GDM1 (cell line): Measurements from ENCODE around the gene APOBEC3G.
"Not testable (repeated sequence)": the region's sequence is repeated elsewhere in the genome, so short reads cannot be mapped to it uniquely, and the experiment has no call there.

Experiments
- DNase-seq: peaks from one replicate; lab custom pipeline; 2025; lab: John Stamatoyannopoulos, UW

Gene APOBEC3G

GRCh38 chr22:39077026-39077840 is at the start of gene APOBEC3G:
TSS of gene APOBEC3G (plus strand) at chr22:39077275. CDS start at chr22:39077362, 87 bp downstream.
- peak; percentile 62 for DNase-seq

GRCh38 chr22:39027717-39028116 is 49.4 kb upstream of the APOBEC3G start:
- DNase-seq, result no peak

- DNase-seq, result no peak
Measured at GRCh38 chr22:39028281-39028680, 48.8 kb upstream of the APOBEC3G start.

GRCh38 chr22:39029227-39029626 is 47.8 kb upstream of the APOBEC3G start:
- no peak for DNase-seq

GRCh38 chr22:39030705-39031104 is 46.4 kb upstream of the APOBEC3G start:
- no peak for DNase-seq

- not testable (repeated sequence) for DNase-seq
Measured at GRCh38 chr22:39031434-39032295, 45.4 kb upstream of the APOBEC3G start.

DNA sequence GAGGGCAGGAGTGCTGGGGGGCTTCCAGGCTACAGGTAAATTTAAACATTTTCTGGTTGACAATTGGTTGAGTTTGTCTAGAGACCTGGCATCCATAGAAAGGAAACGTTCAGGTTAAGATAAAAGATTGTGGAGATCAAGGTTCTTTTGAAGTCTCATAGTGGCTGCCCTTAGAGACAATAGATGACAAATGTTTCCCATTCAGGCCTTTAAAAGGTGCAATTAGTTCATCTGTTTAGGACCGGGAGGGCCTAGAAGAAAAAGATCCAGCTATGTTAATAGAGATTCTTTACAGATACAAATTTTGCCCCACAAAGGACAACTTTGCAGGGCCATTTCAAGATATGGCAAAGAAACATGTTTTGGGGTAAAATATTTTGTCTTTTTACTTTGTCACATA is 40.0 kb upstream of the APOBEC3G start:
- not testable (repeated sequence) for DNase-seq

DNA sequence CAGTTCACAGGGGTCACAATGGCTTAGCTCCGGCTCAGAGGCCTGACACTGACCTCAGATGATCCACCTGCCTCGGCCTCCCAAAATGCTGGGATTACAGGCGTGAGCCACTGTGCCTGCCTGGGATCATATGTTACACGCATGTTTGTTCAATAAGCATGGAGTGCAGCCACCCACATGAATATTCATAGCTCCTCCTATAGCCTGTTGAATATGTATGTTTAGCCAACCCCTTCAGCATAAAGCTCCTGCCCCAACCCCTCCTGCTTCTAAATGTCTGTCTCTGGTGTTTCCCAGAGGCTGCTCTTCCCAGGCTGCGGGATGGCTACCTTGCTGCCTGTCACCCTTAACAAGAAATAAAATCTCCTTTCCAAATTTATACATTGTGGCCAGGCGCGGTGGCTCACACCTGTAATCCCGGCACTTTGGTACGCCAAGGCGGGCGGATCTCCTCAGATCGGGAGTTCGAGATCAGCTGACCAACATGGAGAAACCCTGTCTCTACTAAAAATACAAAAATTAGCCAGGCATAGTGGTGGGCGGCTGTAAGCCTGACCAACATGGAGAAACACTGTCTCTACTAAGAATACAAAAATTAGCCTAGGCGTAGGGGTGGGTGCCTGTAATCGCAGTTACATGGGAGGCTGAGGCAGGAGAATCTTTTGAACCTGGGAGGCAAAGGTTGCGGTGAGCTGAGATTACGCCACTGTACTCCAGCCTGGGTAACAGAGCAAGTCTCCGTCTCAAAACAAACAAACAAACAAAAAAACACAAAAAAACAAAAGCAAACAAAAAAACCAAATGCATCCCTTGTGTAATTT is 37.6 kb upstream of the APOBEC3G start:
- no peak for DNase-seq

- DNase-seq, result not testable (repeated sequence)
Measured at GRCh38 chr22:39040155-39040537, 36.9 kb upstream of the APOBEC3G start.

GRCh38 chr22:39040538-39041296 is 36.4 kb upstream of the APOBEC3G start, which contains the start of gene APOBEC3F:
TSS of gene APOBEC3F (plus strand) at chr22:39040864. CDS start at chr22:39040961, 97 bp downstream.
- peak; percentile 69 for DNase-seq

DNA sequence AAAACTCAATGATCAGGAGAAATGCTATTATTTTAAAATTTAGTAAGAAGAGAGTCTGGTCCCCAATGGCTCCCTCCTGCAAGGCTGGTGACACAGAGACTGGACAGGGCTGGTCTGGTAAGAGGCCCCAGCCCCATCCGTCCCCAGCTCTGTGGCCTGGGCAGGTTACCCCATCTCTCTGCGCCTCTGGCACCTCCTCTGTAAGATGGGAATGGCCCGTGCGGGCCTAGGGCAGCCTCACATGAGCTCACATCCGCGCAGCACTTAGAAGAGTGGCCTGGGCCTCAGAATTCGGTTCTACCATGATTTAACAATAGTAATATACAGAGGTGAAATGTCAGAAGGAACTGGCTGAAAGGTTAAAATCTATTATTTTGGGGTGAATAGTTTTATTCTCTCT is 35.2 kb upstream of the APOBEC3G start:
- DNase-seq, result no peak

- DNase-seq, result not testable (repeated sequence)
Measured at GRCh38 chr22:39043063-39043462, 34.0 kb upstream of the APOBEC3G start.

- DNase-seq, result not testable (repeated sequence)
Measured at GRCh38 chr22:39045136-39045535, 31.9 kb upstream of the APOBEC3G start.

DNA sequence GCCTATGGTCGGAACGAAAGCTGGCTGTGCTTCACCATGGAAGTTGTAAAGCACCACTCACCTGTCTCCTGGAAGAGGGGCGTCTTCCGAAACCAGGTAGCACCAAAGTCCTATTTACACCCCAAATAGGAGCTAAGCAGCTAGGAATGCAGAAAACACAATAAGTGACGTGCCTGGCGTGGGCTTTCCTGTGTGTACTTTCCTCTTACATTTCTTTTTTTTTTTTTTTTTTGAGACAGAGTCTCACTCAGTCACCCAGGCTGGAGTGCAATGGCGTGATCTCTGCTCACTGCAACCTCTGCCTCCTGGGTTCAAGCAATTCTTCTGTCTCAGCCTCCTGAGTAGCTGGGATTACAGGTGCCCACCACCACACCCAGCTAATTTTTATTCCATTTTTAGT is 27.6 kb upstream of the APOBEC3G start:
- DNase-seq, result not testable (repeated sequence)

DNA sequence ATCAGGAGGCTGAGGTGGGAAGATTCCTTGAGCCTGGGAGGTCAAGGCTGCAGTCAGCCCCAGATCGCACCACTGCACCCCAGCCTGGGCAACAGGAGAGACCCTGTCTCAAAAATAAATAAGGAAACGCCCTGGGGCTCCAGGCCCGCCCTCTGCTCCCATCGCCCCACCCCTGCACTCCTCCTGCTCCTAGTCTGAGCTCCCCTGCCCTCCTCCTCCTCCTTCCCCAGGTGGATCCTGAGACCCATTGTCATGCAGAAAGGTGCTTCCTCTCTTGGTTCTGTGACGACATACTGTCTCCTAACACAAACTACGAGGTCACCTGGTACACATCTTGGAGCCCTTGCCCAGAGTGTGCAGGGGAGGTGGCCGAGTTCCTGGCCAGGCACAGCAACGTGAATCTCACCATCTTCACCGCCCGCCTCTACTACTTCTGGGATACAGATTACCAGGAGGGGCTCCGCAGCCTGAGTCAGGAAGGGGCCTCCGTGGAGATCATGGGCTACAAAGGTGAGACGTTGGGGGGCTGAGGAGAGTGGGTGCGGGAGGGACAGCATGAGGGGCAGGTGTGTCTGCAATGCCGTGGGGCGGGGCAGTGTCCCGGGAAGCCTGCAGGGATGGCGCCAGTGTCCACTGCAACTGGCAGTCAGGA is 25.1 kb upstream of the APOBEC3G start:
- DNase-seq, result not testable (repeated sequence)

- DNase-seq, result no peak
Measured at GRCh38 chr22:39055658-39056057, 21.4 kb upstream of the APOBEC3G start.

DNA sequence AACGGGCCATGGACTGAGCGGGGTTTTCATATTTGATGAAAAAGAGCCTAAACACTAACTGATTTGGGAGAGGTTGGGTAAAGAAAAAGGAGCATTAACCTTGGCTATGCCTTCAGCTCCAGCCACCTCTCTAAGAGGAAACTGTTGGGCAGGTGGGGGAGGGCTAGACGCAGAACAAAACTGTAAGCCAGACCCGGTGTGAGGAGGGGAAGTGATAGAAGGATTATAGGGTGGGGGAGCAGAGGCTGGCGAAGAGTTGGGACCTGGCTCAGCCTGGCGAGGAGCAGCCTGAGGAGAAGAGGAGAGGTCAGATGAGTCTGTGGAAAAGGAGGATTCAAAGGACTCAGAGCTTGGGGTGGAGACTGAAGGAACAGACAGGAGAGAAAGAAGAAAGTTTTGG is 15.8 kb upstream of the APOBEC3G start:
- peak; percentile 30 for DNase-seq

GRCh38 chr22:39061951-39062350 is 15.1 kb upstream of the APOBEC3G start:
- not testable (repeated sequence) for DNase-seq

DNA sequence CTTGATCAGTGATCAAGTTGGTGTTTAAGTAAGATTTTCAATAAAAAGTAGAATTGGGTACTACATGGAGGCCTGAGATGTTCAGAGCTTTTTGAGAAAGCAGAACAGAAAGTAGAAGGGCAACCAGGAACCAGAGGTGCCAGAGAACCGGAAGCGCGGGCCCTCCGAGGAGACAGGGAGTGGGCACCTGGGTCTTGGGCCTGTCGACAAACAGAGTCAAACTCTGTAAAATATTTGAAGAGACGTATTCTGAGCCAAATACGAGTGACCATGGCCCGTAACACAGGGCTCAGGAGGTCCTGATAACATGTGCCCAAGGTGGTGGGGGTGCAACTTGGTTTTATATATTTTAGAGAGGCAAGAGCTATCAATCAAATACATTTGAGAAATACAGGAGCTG is 13.2 kb upstream of the APOBEC3G start:
- not testable (repeated sequence) for DNase-seq

GRCh38 chr22:39066442-39067276 is 10.4 kb upstream of the APOBEC3G start:
- not testable (repeated sequence) for DNase-seq
